B cell (primary cell): ENCODE data around the gene SCUBE1. TPM values are rescaled to one million over a fixed set of nuclear protein-coding genes. Genes with fewer than 3 reads are reported as not detected.

ENCODE experiments used
- ATAC-seq: fragments of 200-7000 bp; cut with Tn5 transposase; one replicate; pipeline ENCODE4 v1.10.0; 2021; ENCODE audit warnings: low read depth, mild to moderate bottlenecking, moderate number of reproducible peaks, moderate library complexity
- CTCF ChIA-PET: fragments of 350-600 bp; sonication (Branson Sonifier 250); formaldehyde crosslinking; loops from one replicate; lab custom pipeline; 2021; ENCODE audit warnings: antibody characterized with exemption, inconsistent platforms; lab: Charles Lee
- POLR2A ChIA-PET: fragments of 350-600 bp; sonication (Branson Sonifier 250); formaldehyde crosslinking; loops from one replicate; lab custom pipeline; 2021; ENCODE audit warnings: antibody characterized with exemption; lab: Charles Lee
- DNase-seq: peaks from one replicate; pipeline ENCODE4 v3.0.0; 2013
- H2AFZ ChIP-seq: 2 replicates; pipeline ENCODE4 v1.6.1; 2012; ENCODE audit warnings: mild to moderate bottlenecking, low read depth, low read length; ENCODE audit not compliant: insufficient read depth, poor library complexity, severe bottlenecking
- H3K27ac ChIP-seq, 2 donors: 1 replicate in 1 of 2; 2 replicates in 1 of 2; pipeline ENCODE4 v1.5.1; 2012 to 2013; ENCODE audit warnings: low read length in 2 of 2, mild to moderate bottlenecking in 2 of 2, moderate library complexity in 1 of 2
- H3K27me3 ChIP-seq, 4 experiments: fragments of 200-600 bp in 1 of 4; sonication (generic) in 1 of 4; replicated peaks in 1 of 4; 1 replicate in 2 of 4; 2 replicates in 2 of 4; pipeline versions ENCODE4 v1.6.1 to v1.7.0; 2013 to 2016; ENCODE audit warnings: low read length in 3 of 4, mild to moderate bottlenecking in 2 of 4, mixed read lengths in 1 of 4, moderate library complexity in 1 of 4; ENCODE audit not compliant: insufficient read depth in 4 of 4, control insufficient read depth in 3 of 4; ENCODE audit errors: control extremely low read depth in 1 of 4
- H3K36me3 ChIP-seq, 2 experiments: replicated peaks in 1 of 2; 1 replicate in 1 of 2; 2 replicates in 1 of 2; pipeline versions ENCODE4 v1.6.1 to v1.7.1; 2013; ENCODE audit warnings: low read length in 1 of 2; ENCODE audit not compliant: insufficient read depth in 2 of 2, control insufficient read depth in 1 of 2; ENCODE audit errors: control extremely low read depth in 1 of 2, extremely low read depth in 1 of 2
- H3K4me1 ChIP-seq, 2 donors: fragments of 200-600 bp in 1 of 2; sonication (generic) in 1 of 2; 1 replicate in 1 of 2; 2 replicates in 1 of 2; pipeline versions ENCODE4 v1.5.1 to v1.6.1; 2013 to 2017; ENCODE audit warnings: low read length in 2 of 2; ENCODE audit not compliant: control insufficient read depth in 2 of 2, insufficient read depth in 2 of 2
- H3K4me2 ChIP-seq: replicated peaks from 2 replicates; pipeline ENCODE3; 2012; ENCODE audit warnings: mild to moderate bottlenecking, low read depth, low read length; ENCODE audit not compliant: poor library complexity, severe bottlenecking
- H3K4me3 ChIP-seq, 5 experiments: fragments of 200-600 bp in 1 of 5; sonication (generic) in 1 of 5; 1 replicate in 3 of 5; 2 replicates in 2 of 5; pipeline versions ENCODE4 v1.5.1 to v1.7.0; 2011 to 2016; ENCODE audit warnings: low read length in 4 of 5, mild to moderate bottlenecking in 4 of 5, low read depth in 2 of 5, control low read depth in 1 of 5, moderate library complexity in 1 of 5; ENCODE audit not compliant: insufficient read depth in 1 of 5; ENCODE audit errors: control extremely low read depth in 1 of 5, extremely low read depth in 1 of 5
- H3K79me2 ChIP-seq: fragments of 200-600 bp; sonication (generic); one replicate; pipeline ENCODE4 v1.6.0; 2016; ENCODE audit warnings: low read length; ENCODE audit not compliant: control insufficient read depth, insufficient read depth
- H3K9ac ChIP-seq: fragments of 200-600 bp; sonication (generic); 2 replicates; pipeline ENCODE4 v1.6.1; 2017; ENCODE audit warnings: mild to moderate bottlenecking, low read length, moderate library complexity
- H3K9me3 ChIP-seq, 3 donors: one replicate each; pipeline versions ENCODE4 v1.6.1 to v1.7.1; 2013; ENCODE audit warnings: low read length in 2 of 3; ENCODE audit not compliant: control insufficient read depth in 2 of 3, insufficient read depth in 1 of 3; ENCODE audit errors: control extremely low read depth in 1 of 3
- H4K20me1 ChIP-seq: 2 replicates; pipeline ENCODE4 v1.6.0; 2012; ENCODE audit warnings: mild to moderate bottlenecking, low read length; ENCODE audit not compliant: insufficient read depth, control insufficient read depth, poor library complexity, severe bottlenecking
- H3K27ac Mint-ChIP-seq: one replicate; pipeline ENCODE4 v1.8.0; 2021; ENCODE audit warnings: mixed read lengths
- H3K27me3 Mint-ChIP-seq: one replicate; pipeline ENCODE4 v1.8.0; 2021; ENCODE audit warnings: mixed read lengths
- H3K4me1 Mint-ChIP-seq: one replicate; pipeline ENCODE4 v1.8.0; 2021; ENCODE audit warnings: mixed read lengths
- H3K4me3 Mint-ChIP-seq: one replicate; pipeline ENCODE4 v1.8.0; 2021; ENCODE audit warnings: mixed read lengths
- H3K9me3 Mint-ChIP-seq: one replicate; pipeline ENCODE4 v1.8.0; 2022; ENCODE audit warnings: mixed read lengths; ENCODE audit not compliant: insufficient read depth
- CTCF ChIP-seq: fragments of 200-600 bp; IDR thresholded peaks from one replicate; pipeline ENCODE4 v1.8.0; 2022; ENCODE audit warnings: antibody characterized with exemption, mild to moderate bottlenecking
- EZH2 ChIP-seq: IDR thresholded peaks from 2 replicates; pipeline ENCODE4 v1.6.1; 2012; ENCODE audit warnings: borderline replicate concordance, low read depth, mild to moderate bottlenecking, moderate library complexity, low read length; ENCODE audit not compliant: insufficient read depth, poor library complexity, severe bottlenecking
- WGBS: methylation state at CpG from one replicate; pipeline ENCODE4 v1.1.5; 2013; ENCODE audit warnings: missing lambda C conversion rate; ENCODE audit not compliant: insufficient coverage; 5-methylcytosine and 5-hydroxymethylcytosine counted together
- intact Hi-C: fragments of 100-400 bp; cut with micrococcal nuclease; formaldehyde crosslinking; loops from one replicate; pipeline ENCODE4 v1.10.0; 2022
- polyA plus RNA-seq: library from polyadenylated mRNA; depleted of rRNA; stranded (reverse); fragments of >200 nt; gene quantifications from 2 replicates; pipeline ENCODE4 v1.2.3, GENCODE V29; 2012
- total RNA-seq, 2 donors: library from RNA; stranded (reverse); fragments of 120-200 nt in 1 of 2; gene quantifications; 1 replicate in 1 of 2; 2 replicates in 1 of 2; pipeline versions ENCODE4 v1.2.3 to v1.2.4, GENCODE V29; 2013 to 2022

SCUBE1 gene
- total and polyA plus RNA-seq, 2 donors (not counting 1 experiment from before 2014, with no cell fraction given): not detected

GRCh38 chr22:43213051-43213450, 130.1 kb downstream of the SCUBE1 start:
- no peak overlapping the region for H3K4me3 ChIP-seq
- Mint-ChIP-seq H3K27me3 (peaks cover 14% of the 10 kb centered on the region), H3K4me1 (no peaks in the 10 kb centered on the region), H3K27ac (no peak overlapping the region), H3K4me3 (no peak overlapping the region), H3K9me3 (no peaks in the 10 kb centered on the region)
- no peak overlapping the region for H3K4me2 ChIP-seq
- no peaks in the 10 kb centered on the region for H3K79me2 ChIP-seq
- ATAC-seq: no peak
- H3K36me3 ChIP-seq: no peaks in the 10 kb centered on the region
- H3K9ac ChIP-seq: no peak overlapping the region
- no peak for DNase-seq
- 74% methylated on average over 6 of the region's 8 CpGs for WGBS
- intact Hi-C loops: no loop called here
- no peak overlapping the region for H2AFZ ChIP-seq
- POLR2A ChIA-PET: interaction anchor here (0.6 kb wide), 2 partner anchors 12 to 37 kb away, joined by 4 to 5 read pairs; no protein-coding TSS in a partner anchor
- H3K27ac ChIP-seq: no peak overlapping the region
- no peaks in the 10 kb centered on the region for H4K20me1 ChIP-seq
- H3K27me3 ChIP-seq: no peaks in the 10 kb centered on the region
- H3K4me1 ChIP-seq: no peaks in the 10 kb centered on the region
- peaks cover 0 to 3% (median 0%) of the 10 kb centered on the region in 3 donors for H3K9me3 ChIP-seq
- TF ChIP-seq EZH2: no peak
- no peak for TF ChIP-seq CTCF
- CTCF ChIA-PET: no interaction called here

- CTCF ChIA-PET: no interaction called here
- Histone ChIP-seq H3K4me3 (no peak overlapping the region), H3K27me3 (peaks cover 0 to 3% (median 0%) of the 10 kb centered on the region in 4 experiments), H2AFZ (no peak overlapping the region), H4K20me1 (no peaks in the 10 kb centered on the region), H3K36me3 (no peaks in the 10 kb centered on the region), H3K27ac (no peak overlapping the region), H3K4me1 (no peaks in the 10 kb centered on the region), H3K9ac (no peak overlapping the region), H3K9me3 (peaks cover 0 to 3% (median 0%) of the 10 kb centered on the region in 3 donors), H3K4me2 (no peak overlapping the region), H3K79me2 (no peaks in the 10 kb centered on the region)
- no peaks in the 10 kb centered on the region for H3K4me1 Mint-ChIP-seq
- ATAC-seq (no peak), DNase-seq (no peak)
- peaks cover 14% of the 10 kb centered on the region for H3K27me3 Mint-ChIP-seq
- H3K9me3 Mint-ChIP-seq: no peaks in the 10 kb centered on the region
- H3K27ac Mint-ChIP-seq: no peak overlapping the region
- H3K4me3 Mint-ChIP-seq: no peak overlapping the region
- POLR2A ChIA-PET: interaction anchor here (0.6 kb wide), 1 partner anchor 36 kb away, joined by 5 read pairs; no protein-coding TSS in a partner anchor
- 91% methylated on average over 23 of the region's 23 CpGs for WGBS
- intact Hi-C loops: no loop called here
- TF ChIP-seq EZH2: no peak
These were observed 130.7 kb downstream of the SCUBE1 start for GRCh38 chr22:43212434-43212952.
